Endothelial cell of umbilical vein (primary cell): ENCODE results near the gene DCUN1D1. TPM values are rescaled to one million over a fixed set of nuclear protein-coding genes. Genes with fewer than 3 reads are reported as not detected.

Experiments used
- BruUV-seq: library from RNA; stranded (reverse); fragments of 400-500 nt; replicated peaks from 2 replicates; lab custom pipeline; 2021; lab: Mats Ljungman, UMichigan
- CTCF ChIA-PET: fragments of 300-600, 350-600 bp; sonication (Branson Sonifier 250); formaldehyde crosslinking; loops from one replicate; lab custom pipeline; 2021; ENCODE audit warnings: antibody characterized with exemption, inconsistent platforms; lab: Charles Lee
- POLR2A ChIA-PET: fragments of 300-600, 350-600 bp; sonication (Branson Sonifier 250); formaldehyde crosslinking; loops from one replicate; lab custom pipeline; 2021; ENCODE audit warnings: antibody characterized with exemption, inconsistent platforms; lab: Charles Lee
- DNase-seq: peaks from one replicate; pipeline ENCODE4 v3.0.0-alpha.2; 2011; ENCODE audit warnings: low read depth, low spot score
- FAIRE-seq: peaks from 2 replicates; lab custom pipeline; 2011; peaks lifted over from hg19 to GRCh38; lab: Jason Lieb, UNC
- H2AFZ ChIP-seq: 2 replicates; pipeline ENCODE4 v1.6.0; 2012; ENCODE audit warnings: low read depth, low read length, control low read depth, inconsistent platforms
- H3K27ac ChIP-seq: 2 replicates; pipeline ENCODE4 v1.5.1; 2011; ENCODE audit warnings: low read depth, mild to moderate bottlenecking, control low read depth, low read length, moderate library complexity; ENCODE audit not compliant: insufficient read depth
- H3K27me3 ChIP-seq, 2 experiments: 2 replicates each; pipeline versions ENCODE4 v1.6.0 to v1.6.1; 2011; ENCODE audit warnings: low read length in 2 of 2, mixed read lengths in 1 of 2; ENCODE audit not compliant: control insufficient read depth in 2 of 2, insufficient read depth in 2 of 2
- H3K36me3 ChIP-seq, 2 experiments: 2 replicates in 1 of 2; 3 replicates in 1 of 2; pipeline ENCODE4 v1.5.1; 2011; ENCODE audit warnings: low read length in 2 of 2, mild to moderate bottlenecking in 1 of 2, moderate library complexity in 1 of 2; ENCODE audit not compliant: control insufficient read depth in 2 of 2, insufficient read depth in 2 of 2; ENCODE audit errors: extremely low read depth in 1 of 2
- H3K4me1 ChIP-seq: 3 replicates; pipeline ENCODE4 v1.5.1; 2011; ENCODE audit warnings: mild to moderate bottlenecking, low read length; ENCODE audit not compliant: control insufficient read depth, insufficient read depth; ENCODE audit errors: extremely low read depth
- H3K4me2 ChIP-seq: 2 replicates; pipeline ENCODE4 v1.6.1; 2011; ENCODE audit warnings: low read length, control low read depth, mixed read lengths; ENCODE audit not compliant: insufficient read depth
- H3K4me3 ChIP-seq, 3 experiments: fragments of 200-600 bp in 1 of 3; sonication (generic), shearing (Covaris generic) in 1 of 3; replicated peaks in 1 of 3; 2 replicates each; pipeline ENCODE4 v1.5.1; 2011 to 2016; ENCODE audit warnings: control low read depth in 3 of 3, low read length in 3 of 3, mild to moderate bottlenecking in 2 of 3, inconsistent platforms in 1 of 3, low read depth in 1 of 3, moderate library complexity in 1 of 3; ENCODE audit not compliant: insufficient read depth in 1 of 3
- H3K79me2 ChIP-seq: 2 replicates; pipeline ENCODE4 v1.6.0; 2012; ENCODE audit warnings: low read length, inconsistent platforms; ENCODE audit not compliant: control insufficient read depth, insufficient read depth
- H3K9ac ChIP-seq: replicated peaks from 2 replicates; pipeline ENCODE3; 2011; ENCODE audit warnings: low read length, control low read depth; ENCODE audit not compliant: insufficient read depth; ENCODE audit errors: extremely low read depth
- H3K9me1 ChIP-seq: replicated peaks from 3 replicates; pipeline ENCODE4 v1.6.0; 2011; ENCODE audit warnings: mild to moderate bottlenecking, low read length; ENCODE audit not compliant: control insufficient read depth, insufficient read depth; ENCODE audit errors: extremely low read depth
- H3K9me3 ChIP-seq: replicated peaks from 2 replicates; pipeline ENCODE4 v1.5.1; 2012; ENCODE audit warnings: low read length, inconsistent platforms; ENCODE audit not compliant: control insufficient read depth, insufficient read depth
- H4K20me1 ChIP-seq: replicated peaks from 2 replicates; pipeline ENCODE3; 2011; ENCODE audit warnings: mild to moderate bottlenecking, low read length; ENCODE audit not compliant: control insufficient read depth, insufficient read depth; ENCODE audit errors: extremely low read depth
- CTCF ChIP-seq, 2 donors: IDR thresholded peaks; 1 replicate in 1 of 2; 2 replicates in 1 of 2; pipeline ENCODE4 v1.5.1; 2011; ENCODE audit warnings: low read length in 2 of 2, mild to moderate bottlenecking in 2 of 2, moderate library complexity in 2 of 2, control low read depth in 1 of 2, inconsistent platforms in 1 of 2, low read depth in 1 of 2; ENCODE audit not compliant: insufficient read depth in 1 of 2; ENCODE audit errors: extremely low read depth in 1 of 2
- EZH2 ChIP-seq: IDR thresholded peaks from 2 replicates; pipeline ENCODE4 v1.6.1; 2012; ENCODE audit warnings: borderline replicate concordance, low read depth, mild to moderate bottlenecking, moderate library complexity, low read length, inconsistent platforms; ENCODE audit not compliant: severe bottlenecking
- FOS ChIP-seq: IDR thresholded peaks from 2 replicates; pipeline ENCODE4 v1.6.1; 2011; ENCODE audit warnings: mild to moderate bottlenecking, low read length, moderate library complexity, borderline replicate concordance; ENCODE audit not compliant: insufficient read depth
- GATA2 ChIP-seq: IDR thresholded peaks from 2 replicates; pipeline ENCODE4 v1.7.0; 2011; ENCODE audit warnings: low read depth, mild to moderate bottlenecking, moderate library complexity, mixed read lengths, low read length; ENCODE audit not compliant: insufficient read length, insufficient read depth
- JUN ChIP-seq: IDR thresholded peaks from 2 replicates; pipeline ENCODE4 v1.6.1; 2011; ENCODE audit warnings: borderline replicate concordance, low read depth; ENCODE audit not compliant: insufficient read length, insufficient read depth
- MAX ChIP-seq: IDR thresholded peaks from 2 replicates; pipeline ENCODE4 v1.6.1; 2011; ENCODE audit not compliant: insufficient read depth, insufficient read length
- MYC ChIP-seq: IDR thresholded peaks from one replicate; pipeline ENCODE4 v1.6.1; 2011; ENCODE audit warnings: mild to moderate bottlenecking, low read depth, low read length
- POLR2A ChIP-seq: IDR thresholded peaks from 2 replicates; pipeline ENCODE4 v1.6.1; 2012; ENCODE audit warnings: low read depth, mild to moderate bottlenecking, control low read depth, low read length
- POLR2AphosphoS5 ChIP-seq: IDR thresholded peaks from 2 replicates; pipeline ENCODE4 v1.6.1; 2012; ENCODE audit warnings: low read depth, mild to moderate bottlenecking, control low read depth, low read length, moderate library complexity; ENCODE audit not compliant: insufficient read depth
- dilution Hi-C: fragments of 300-500 bp; cut with MboI; formaldehyde crosslinking; loops from one replicate; pipeline ENCODE4 v1.15.0; 2019; ENCODE audit warnings: low sequenced_read_pairs; ENCODE audit not compliant: extremely low pct_ligation_motif_present
- intact Hi-C: fragments of 100-400 bp; cut with micrococcal nuclease; formaldehyde crosslinking; loops from one replicate; pipeline ENCODE4 v1.10.0; 2022
- polyA plus RNA-seq, 4 experiments: library from polyadenylated mRNA; depleted of rRNA in 3 of 4; stranded (reverse) in 3 of 4; unstranded in 1 of 4; fragments of >200 nt; gene quantifications; 2 replicates each; pipeline versions ENCODE4 v1.2.1 to v1.2.3, GENCODE V29; 2011 to 2012; ENCODE audit warnings: missing spikeins in 1 of 4
- total RNA-seq: library from RNA; stranded (reverse); gene quantifications from 2 replicates; pipeline ENCODE4 v1.2.3, GENCODE V29; 2021

Gene DCUN1D1
- total and polyA plus RNA-seq, 2 donors (not counting 3 experiments of a cell fraction or from before 2014, with no cell fraction given) = 4.9 to 41.3 TPM

DNA sequence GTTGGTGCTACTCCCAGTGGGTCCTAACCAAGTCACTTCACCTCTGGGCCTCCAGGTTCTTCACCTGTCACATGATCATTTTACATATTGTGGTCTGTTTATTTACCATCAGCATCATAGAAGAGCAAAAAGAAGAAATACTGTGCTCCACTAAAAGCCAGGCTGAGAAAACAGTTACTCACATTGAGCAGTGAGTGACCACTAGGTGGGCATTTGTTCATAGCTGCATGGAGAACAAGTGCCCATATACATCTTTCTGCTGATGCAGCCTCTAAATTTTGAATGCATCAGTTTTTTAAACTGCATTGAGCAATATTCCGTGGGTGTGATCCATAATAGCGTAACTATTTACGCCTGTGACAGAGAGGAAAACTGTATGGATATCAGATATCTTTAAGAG, 76.2 kb downstream of the DCUN1D1 start:
- Histone ChIP-seq H3K36me3 (no peaks in the 10 kb centered on the region), H3K4me2 (no peak overlapping the region), H3K79me2 (no peaks in the 10 kb centered on the region), H2AFZ (no peak overlapping the region), H3K9ac (no peak overlapping the region), H3K27me3 (no peaks in the 10 kb centered on the region), H4K20me1 (no peaks in the 10 kb centered on the region), H3K4me1 (no peaks in the 10 kb centered on the region), H3K27ac (no peak overlapping the region), H3K9me3 (no peaks in the 10 kb centered on the region), H3K4me3 (no peak overlapping the region), H3K9me1 (no peaks in the 10 kb centered on the region)
- intact Hi-C loops = no loop called here
- dilution Hi-C loops = no loop called here
- no TSS peak for BruUV-seq
- ChIA-PET CTCF (interaction anchor here (0.6 to 3.1 kb wide), 8 partner anchors 9 to 190 kb away, joined by 3 to 11 read pairs (median 3); no protein-coding TSS in a partner anchor), POLR2A (no interaction called here)
- FAIRE-seq (no peak), DNase-seq (no peak)
- TF ChIP-seq JUN (no peak), FOS (no peak), EZH2 (no peak), MYC (no peak), MAX (no peak), GATA2 (no peak), POLR2AphosphoS5 (no peak), CTCF (IDR thresholded peaks at IDR 0.05; ENCODE audit: extremely low read depth in 1 of 2, insufficient read depth in 1 of 2, low read depth in 1 of 2, low read length in 2 of 2) (no peak), POLR2A (no peak)
